ENCODE data around the gene CAPSL.

DNA sequence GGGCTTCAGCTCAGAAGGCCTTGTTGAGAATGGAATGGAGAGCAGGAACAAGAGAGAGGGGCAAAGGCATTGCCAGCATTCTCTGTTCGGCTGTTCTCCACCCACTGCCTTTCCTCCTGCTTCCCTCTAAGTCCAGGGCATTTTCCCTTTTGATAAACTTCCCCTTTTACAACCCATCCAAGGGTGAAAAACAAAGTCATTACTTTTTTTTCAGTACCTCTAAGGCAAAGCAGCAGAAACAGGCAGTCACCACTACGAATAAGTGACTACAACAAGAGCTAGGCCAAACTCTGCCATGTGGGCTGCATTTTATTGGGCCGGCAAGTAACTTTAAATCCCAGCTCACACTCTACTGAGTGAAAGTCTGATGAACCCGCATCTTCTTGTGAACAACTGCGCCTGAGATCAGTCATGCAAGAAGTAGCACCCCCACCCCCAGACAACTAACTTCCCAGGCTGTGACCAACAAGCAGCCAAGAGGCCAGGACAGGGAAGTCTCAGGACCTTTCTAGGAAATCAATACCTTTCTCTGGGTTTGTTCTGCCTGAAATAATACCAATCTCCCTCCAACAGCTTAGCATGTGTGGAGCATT lies 68.6 kb downstream of the CAPSL start:
- TF ChIP-seq, protein P1, sequence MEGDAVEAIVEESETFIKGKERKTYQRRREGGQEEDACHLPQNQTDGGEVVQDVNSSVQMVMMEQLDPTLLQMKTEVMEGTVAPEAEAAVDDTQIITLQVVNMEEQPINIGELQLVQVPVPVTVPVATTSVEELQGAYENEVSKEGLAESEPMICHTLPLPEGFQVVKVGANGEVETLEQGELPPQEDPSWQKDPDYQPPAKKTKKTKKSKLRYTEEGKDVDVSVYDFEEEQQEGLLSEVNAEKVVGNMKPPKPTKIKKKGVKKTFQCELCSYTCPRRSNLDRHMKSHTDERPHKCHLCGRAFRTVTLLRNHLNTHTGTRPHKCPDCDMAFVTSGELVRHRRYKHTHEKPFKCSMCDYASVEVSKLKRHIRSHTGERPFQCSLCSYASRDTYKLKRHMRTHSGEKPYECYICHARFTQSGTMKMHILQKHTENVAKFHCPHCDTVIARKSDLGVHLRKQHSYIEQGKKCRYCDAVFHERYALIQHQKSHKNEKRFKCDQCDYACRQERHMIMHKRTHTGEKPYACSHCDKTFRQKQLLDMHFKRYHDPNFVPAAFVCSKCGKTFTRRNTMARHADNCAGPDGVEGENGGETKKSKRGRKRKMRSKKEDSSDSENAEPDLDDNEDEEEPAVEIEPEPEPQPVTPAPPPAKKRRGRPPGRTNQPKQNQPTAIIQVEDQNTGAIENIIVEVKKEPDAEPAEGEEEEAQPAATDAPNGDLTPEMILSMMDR (conservative IDR thresholded peaks at IDR 0.05; ENCODE audit: low read depth, low read length) = no peak
- TF ChIP-seq EZH2 (IDR thresholded peaks at IDR 0.05; ENCODE audit: borderline replicate concordance, low read depth, low read length, poor library complexity, severe bottlenecking) = no peak

Data from A673 (cell line).